GM19324 (cell line): ENCODE measurements around the gene PIK3C2B.
A peak's percentile ranks its signal among the peaks of the same experiment; 100 is the strongest.

ENCODE experiments used
- ATAC-seq: cut with Tn5 transposase; IDR thresholded peaks from one replicate; pipeline ENCODE4 v1.9.1; 2021; ENCODE audit warnings: mild to moderate bottlenecking, moderate library complexity; ENCODE audit not compliant: unreplicated experiment, low FRiP score

PIK3C2B gene

GRCh38 chr1:204483791-204484190, 10.8 kb downstream of the PIK3C2B start:
- ATAC-seq, result no peak

GRCh38 chr1:204480515-204480914, 14.1 kb downstream of the PIK3C2B start:
- ATAC-seq, result no peak

DNA sequence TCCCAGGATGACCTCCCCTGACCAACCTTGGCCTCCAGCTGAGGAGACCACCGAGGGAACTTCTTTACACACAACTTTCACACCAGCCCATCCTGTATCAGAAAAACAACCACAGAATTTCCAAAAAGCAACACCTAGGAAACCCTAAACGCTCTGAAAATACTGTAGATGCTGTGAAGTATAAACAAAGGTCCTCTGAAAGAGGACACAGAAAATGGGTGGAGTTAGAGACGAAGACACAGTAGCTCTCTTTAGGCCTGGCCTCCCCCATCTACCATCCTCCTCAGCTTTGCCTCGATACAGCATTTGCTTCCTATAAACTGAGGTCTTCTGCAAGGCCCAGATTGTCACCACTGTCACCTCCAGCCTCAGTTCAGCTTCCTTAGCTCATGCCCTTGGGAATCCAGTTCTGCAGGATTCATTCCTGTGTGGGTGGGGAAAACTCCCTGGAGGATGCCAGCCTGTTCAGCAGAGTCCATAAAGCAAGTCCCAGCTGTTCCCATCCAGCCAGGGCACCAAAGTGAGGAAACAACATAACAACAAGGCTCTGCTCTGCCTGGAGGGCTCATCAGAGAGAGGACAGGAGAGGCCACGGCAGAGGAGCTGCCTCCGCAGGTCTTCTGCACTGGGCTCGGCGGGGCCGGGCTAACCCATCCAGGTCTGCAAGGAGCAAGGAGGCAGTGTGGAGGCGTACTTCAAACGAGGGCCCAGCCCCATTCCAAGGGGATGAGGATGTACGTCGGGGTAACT, 15.0 kb downstream of the PIK3C2B start:
- ATAC-seq, result no peak

DNA sequence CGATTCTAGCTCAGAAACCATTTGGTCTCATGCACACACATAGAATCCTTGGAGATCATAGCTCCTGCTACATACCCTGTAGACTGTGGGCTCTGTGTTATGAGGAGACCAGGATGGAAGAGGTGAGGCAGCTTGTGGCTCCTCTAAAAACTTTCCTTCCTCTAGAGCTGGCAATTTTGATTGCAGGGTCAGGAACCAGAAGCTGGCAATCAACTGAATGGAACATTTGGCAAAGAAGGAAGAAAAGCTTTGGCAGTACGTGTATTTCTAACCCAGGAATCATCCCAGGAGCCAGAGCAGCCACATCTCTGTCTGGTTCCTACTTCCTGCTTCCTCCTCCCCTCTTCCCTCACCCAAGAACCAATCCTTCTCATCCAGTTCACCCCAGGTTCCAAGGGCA, 15.7 kb downstream of the PIK3C2B start:
- no peak for ATAC-seq

DNA sequence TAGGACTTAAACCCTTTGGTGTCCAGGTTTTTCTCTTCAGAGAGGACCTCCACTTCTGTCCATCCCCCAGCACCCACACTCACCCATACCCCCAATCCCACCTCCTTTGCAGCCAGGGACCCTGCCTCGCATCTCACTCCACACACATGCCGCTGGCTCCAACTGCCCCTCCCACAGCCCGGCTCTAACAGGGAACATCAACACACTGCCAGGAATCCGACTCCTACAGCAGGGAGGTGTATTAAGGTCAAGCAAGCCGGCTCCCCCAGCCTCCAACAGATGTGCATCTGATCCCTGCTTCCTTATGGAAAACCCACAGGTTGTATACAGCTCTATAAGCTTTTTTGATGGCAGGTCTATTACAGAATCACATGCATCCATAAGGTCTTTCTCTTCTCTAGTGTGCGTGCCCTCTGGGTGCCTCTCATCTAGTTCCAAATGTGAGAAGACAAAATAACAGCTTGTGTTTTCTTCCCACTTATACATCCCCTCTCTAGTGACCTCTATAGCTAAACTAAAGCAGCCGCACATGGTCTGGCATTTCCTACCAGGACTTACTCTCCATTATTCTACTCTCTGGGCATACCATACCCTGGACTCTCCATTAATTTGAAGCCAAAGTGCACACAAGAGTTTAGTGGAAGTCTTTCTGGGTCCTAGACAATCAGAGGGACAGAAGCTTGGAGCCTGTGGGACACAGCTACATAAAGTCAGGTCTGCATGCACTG, 16.3 kb downstream of the PIK3C2B start:
- ATAC-seq, result no peak

DNA sequence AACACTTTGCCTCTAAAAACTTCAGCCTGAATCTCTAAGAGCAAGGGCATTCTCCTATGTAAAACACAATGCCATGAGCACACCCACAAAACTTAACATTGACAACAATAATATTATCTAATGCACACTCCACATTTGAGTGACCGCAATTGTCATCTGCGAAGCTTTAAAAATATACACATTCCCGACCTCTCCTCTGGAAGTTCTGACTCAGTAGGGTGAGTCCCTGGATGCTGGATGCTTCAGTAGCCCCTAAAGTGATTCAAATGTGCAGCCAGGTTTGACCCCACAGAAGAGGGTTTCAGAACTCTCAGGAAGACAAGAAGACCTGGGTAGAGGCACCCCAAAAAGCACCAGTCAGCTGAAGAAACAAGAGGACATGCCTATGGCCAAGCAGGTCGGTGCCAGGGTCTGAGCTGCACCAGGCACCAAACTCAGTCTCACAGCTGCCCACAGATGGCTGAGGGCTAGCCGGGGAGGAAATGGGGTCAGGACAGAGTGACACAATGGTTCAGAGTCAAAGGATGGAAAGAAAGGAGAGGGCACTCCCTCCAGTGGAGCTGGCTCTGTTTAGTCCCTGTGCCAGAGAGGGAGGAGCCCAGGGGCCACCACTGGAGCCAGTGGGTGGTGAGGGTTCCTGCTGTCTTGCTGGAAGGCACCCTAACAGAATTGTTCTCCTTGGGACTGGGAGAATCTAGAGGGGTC, 17.4 kb downstream of the PIK3C2B start:
- no peak for ATAC-seq

DNA sequence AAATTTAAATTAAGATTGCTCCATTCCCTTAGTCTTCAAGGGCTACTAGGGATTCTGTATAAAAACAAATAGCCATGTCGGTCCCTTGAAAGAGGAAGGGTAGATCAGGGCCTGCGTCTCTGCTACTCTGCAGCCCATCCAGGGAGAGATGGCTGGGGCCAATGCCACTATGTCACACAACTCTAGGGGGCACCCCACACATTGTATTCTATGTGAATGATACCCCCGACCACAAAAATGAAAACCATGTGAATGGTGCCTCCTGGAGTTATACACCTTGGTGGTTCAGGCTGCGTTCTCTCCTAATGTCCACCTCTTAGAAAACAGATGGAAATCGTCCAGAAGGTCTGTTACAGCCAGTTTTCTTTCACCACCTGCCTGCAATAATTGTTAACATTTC, 18.0 kb downstream of the PIK3C2B start:
- no peak for ATAC-seq

DNA sequence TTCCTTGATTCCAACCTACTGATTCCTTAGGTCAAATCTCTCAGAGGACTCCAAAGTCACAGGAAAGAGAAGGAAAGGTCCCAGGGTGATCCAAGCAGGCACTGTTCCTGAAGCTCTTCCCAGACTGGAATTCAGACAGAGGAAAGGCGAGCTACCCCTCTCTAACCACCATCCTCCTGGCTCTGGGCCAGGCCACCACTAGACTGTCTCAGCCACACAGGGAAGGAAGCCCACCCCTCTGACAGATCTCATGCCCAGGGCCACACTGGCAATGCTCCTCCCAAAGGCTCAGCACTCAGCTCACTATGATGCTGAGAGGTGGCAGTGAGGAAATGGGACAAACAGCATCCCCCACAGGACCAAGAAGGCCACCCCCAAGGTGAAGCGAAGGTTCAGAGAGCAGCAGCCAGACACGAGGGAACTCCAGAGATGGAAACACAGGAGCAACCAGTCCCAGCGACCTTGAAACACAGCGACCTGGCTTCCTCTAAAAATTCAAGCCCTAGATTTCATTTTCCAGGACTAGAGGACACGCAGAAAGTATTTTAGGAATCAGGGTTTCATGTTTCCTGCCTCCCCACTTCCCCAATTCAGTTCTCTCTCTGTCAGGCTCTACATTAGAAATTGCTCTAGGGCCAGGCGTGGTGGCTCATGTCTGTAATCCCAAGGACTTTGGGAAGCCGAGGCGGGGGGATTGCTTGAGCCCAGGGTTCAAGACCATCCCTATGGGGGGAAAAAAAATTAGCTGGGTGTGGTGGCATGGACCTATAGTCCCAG, 18.8 kb downstream of the PIK3C2B start:
- no peak for ATAC-seq

- ATAC-seq, result no peak
These were observed 21.1 kb downstream of the PIK3C2B start for GRCh38 chr1:204473400-204473965.

GRCh38 chr1:204472660-204473059, 21.9 kb downstream of the PIK3C2B start:
- no peak for ATAC-seq

DNA sequence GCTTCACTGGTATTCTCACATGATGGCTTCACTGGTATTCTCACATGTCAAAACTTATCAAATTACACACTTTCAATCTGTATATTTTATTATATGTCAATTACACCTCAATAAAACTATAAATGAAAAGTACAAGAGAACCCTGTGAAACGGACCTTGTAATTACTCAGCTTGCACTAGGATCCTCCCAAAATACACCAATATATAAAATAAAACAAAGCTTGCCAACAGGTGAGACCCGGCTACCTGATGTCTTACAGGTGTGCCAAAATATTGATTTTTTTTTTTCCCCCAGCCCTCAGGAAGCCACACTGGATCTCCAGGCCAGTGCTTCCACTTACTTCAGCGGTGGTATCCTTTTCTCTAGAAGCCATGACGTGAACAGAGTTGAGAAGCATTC, 22.9 kb downstream of the PIK3C2B start:
- no peak for ATAC-seq

DNA sequence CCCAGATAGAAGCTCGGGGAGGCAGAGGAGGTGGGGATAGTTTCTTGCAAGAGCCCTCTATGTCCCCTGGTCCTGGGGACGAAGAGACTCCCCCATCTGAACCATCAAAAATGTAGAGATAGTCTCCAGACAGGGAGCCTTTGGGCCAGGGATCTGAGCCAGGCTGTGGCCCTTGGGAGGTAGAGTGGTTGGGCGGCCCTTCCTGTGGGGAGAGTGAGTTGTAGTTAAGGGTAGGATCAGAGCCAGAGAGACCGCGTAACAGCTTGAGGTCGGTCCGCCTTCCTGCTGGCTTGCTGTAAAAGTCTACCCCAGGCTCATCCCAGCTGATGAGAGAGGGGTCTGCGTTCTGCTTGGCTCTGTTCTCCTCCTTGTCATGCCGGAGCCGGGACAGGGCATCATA, 25.3 kb downstream of the PIK3C2B start:
- ATAC-seq, result no peak

DNA sequence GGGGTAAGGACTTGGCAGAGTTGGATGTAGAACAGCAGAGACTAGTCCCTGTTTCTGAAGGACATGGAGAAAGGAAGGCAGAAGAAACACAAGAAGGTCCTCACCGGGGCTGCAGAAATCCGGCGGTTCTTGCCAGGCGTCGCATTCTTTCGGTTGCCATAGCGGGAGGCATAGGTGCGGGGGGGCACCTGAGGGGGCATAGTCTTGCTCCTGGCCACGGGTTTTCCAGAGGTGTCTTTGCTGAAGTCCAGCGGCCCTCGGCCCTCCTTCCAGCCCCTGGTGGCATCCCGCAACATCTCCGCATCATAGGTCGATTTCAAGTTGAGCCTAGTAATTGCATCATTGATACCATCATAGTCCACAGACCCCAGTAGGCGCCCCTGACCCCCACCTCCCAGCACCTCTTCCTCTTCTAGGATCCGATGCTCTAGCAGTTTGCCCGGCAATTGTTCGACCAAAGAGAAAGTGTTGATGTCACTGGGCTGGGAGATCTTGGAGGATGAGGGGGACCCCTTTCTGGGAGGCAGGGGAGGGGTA, 25.8 kb downstream of the PIK3C2B start:
- no peak for ATAC-seq

DNA sequence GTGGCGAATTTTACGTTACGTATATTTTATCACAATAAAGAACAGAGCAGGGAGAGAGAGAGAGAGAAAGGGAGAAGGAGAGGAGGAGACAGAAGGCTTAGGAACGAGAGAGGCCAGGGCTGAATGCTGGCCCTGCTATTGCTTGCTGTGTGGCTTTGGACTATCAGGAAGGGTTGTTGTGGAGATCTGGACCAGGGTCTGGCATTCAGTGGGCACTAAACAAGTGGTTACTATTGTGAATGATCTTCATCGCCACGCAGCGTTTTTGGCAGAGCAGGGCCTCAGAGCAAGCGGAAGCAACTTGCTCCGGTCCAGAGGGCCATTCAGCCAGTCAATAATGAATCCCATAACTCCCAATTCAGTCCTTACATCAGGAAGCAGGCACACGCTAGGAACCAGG, 26.4 kb downstream of the PIK3C2B start:
- no peak for ATAC-seq

DNA sequence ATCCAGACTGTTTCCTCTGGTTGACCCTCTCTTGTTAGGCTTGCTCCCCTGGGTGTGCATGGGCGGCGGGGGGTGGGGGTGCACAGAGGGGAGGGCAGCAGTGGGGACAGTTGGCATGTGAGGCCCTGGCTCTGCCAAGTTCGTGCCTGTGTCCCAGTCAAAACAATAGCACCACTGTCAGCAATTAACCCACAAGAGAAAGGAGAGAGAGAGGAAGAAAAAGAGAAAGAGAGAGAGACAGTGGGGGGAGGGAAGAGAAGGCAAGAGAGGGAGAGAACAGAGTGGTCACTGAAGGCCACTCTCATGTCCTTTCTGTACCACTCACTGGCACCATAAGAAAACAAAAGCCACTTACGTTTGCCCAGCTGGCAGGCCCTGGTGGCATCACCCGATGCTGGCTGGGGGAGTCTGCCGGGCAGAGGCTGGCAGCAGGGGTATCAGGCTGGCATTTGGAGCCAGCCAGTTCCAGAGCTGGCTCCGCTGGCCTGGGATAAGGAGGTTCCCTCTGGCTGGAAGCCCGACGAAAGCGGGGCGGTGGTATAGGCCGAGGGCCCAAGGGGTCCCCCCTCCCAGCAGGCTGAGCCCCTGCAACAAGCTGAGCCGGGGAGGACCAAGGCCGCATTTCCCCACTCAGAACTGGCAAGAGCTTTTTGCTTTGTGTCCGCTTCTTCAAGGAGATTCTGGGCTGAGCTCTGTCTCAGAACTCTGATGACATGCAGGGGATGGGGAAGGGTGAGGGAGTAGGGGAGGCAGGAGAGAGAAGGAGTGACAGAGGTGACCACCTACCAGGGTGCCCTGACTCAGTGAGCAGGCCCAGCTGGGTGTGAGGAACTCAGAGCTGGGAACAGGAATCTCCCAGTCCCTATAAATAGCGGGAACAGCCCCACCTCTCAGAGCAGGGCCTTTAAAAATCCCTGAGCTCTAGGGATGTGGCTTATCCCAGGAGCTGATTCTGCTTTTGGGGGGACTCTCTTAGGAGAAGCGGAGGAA, 27.9 kb downstream of the PIK3C2B start:
- ATAC-seq, result no peak

- ATAC-seq, result peak; percentile 54
These were observed 28.8 kb downstream of the PIK3C2B start for GRCh38 chr1:204465546-204466415.

GRCh38 chr1:204464701-204465100, 29.9 kb downstream of the PIK3C2B start:
- ATAC-seq, result no peak

DNA sequence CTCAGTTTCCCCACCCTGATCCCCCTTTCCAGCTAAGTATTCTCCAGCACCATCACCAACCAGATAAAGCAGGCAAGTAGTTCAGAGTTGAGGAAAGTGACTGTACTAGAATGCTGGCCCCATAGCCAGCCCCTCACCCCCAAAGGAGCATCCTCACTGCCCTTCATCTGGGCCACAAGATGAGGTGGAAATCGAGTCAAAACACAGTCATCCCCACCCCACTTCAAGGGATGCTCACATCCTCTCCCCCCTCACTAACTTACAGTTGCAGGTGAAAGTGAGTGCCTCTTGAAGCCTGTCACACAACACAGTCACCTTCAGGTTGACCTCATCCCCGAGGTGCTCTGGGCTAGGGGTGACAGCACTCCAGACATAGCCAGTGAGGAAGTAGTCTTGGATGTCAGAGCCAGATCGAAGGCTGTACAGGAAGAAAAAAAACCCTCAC, 30.4 kb downstream of the PIK3C2B start:
- no peak for ATAC-seq
